ENCODE measurements around the gene RAI14. TPM values are rescaled to one million over a fixed set of nuclear protein-coding genes. Genes with fewer than 3 reads are reported as not detected.
A peak's percentile ranks its signal among the peaks of the same experiment; 100 is the strongest.

Gene RAI14
- total RNA-seq: 7.1 TPM
- long read RNA-seq, partial matches to known transcripts: 1 of 4 reads
- long read RNA-seq, other reads (novel, unspliced or antisense): 2 of 4 reads

DNA sequence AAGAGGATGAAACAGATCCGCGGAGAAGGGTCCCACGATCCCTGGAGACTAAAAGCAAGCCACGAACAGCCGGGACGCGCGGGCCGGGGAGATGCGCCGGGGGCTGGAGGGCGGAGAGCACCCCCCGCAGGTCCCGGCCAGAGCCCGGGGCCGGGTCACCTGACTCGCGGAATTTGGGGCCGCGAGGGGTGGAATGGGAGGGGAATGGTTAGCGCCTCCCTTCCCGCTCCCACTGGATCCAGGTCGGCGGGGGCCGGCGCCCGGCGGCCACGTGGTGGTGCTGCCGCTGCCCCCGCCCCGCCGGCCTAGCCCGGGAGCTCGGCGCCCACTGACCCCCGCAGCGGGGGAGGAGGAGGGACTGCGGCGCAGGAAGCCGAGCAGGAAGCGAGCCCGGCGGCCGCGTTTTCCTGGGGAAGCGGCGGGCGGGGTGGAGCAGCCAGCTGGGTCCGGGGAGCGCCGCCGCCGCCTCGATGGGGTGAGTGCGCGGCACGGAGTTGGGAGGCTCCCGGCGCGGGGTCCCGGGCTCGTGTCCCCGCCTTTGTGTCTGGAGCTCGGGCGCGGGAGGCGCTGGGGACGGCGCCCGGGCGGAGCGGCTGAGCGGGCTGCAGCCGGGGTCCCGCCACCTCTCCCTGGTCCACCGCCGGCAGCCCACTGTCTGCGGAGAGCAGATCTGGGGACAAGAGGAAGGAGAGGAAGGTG is at the start of gene RAI14:
TSS of gene RAI14 (plus strand) at position 328 of the 699 bp plus-strand sequence. CDS start 30,592 bp downstream, outside the sequence.
- ATAC-seq (peak; percentile 96), DNase-seq (peak; percentile 85)
- intact Hi-C loops (cut with micrococcal nuclease): no loop called here

DNA sequence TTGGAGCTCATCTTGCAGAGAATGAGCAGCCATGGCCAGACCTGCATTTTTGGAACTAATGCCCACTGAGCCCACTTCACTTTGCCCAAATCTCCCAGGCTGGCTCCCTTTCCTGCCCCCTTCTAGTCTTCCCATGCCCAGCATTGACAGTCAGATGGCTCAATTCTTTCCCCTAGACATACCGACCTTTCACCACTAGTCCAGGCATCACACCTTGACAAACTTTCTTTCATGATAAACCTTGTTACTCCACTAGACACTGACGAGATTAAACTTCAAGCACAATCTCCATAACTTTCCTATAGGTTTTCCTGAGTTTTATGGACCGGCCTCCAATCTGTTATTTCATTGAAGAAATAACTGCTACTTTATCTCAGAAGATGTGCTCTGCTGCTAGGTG is 47.8 kb upstream of the RAI14 start:
- DNase-seq: no peak
- no peak for ATAC-seq
- intact Hi-C loops (cut with micrococcal nuclease): no loop called here

DNA sequence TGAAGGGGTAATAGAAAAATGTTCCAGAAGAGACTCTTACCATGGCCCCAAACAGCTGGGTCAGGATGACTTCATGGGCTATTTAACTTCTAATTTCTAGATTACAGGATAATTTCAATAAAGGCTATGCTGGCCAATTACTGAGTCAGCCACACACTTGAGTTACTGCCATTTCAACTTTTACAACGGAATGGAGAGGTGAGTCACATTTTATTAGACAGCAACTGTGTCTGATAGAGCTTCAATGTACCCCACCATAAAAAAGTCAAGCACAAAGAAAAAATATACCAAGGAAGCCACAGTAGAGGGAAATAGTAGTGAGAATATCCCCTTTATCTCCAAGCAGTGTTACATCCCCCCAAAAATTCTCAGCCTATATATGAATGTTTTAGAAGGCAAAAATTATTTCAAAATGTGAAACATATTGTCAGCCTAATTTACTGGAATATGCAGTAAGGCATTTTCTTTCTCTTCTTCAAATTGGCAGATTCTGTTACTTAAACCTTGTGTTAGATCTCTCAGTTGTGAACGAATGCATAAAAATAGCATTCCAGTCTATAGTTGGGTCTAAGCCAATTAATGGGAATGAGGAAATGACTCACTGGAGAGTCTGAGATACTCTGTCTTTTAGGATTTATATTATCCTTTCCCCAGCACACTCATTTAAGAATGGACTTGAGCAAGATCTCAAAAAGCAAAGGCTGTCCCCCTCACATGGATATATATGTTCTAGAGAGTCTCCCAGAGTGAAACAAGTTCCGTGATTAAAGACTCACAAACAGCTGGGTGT is 47.1 kb upstream of the RAI14 start:
- DNase-seq (no peak), ATAC-seq (peak; percentile 42)
- intact Hi-C loops (cut with micrococcal nuclease): no loop called here

DNA sequence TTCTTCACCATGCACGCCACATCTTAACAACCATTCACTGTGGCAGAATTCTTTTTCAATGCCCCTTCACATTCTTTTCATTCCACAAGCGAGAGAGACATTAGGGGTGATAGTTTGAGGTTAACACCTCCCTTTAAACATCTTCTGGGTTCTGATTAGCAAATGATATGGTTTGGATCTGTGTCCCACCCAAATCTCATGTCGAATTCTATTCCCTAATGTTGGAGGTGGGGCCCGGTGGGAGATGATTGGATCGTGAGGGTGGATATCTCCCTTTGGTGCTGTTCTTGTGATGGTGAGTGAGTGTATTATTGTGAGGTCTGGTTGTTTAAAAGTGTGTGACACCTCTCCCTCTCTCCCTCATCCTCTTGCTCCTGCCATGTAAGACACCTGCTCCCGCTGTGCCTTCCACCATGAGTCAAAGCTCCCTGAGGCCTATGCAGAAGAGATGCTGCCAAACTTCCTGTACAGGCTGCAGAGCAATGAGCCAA is 46.1 kb upstream of the RAI14 start:
- no peak for ATAC-seq
- intact Hi-C loops (cut with micrococcal nuclease): no loop called here

DNA sequence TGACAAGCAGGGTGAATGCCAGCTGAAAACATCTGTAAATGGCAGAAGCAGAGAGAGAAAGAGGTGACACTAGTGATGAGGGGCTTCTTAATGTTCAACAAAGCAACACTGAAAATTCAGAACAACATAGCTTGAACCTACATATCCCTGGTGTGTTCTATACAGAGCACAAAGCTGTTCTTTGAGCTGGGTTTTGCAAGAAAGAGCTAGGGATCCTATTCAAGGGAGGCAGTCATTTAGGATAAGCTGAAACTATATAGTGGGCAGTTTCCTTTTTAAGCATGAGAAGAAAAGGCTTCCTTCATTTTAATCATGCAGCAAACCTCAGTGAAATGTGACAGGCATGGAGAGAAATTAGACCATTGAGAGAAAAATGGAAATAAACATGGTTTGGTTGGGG is 45.6 kb upstream of the RAI14 start:
- intact Hi-C loops (cut with micrococcal nuclease): no loop called here
- ATAC-seq (no peak), DNase-seq (no peak)

More for the DNA sequence above, 46.1 kb upstream of the RAI14 start:
- no peak for DNase-seq

DNA sequence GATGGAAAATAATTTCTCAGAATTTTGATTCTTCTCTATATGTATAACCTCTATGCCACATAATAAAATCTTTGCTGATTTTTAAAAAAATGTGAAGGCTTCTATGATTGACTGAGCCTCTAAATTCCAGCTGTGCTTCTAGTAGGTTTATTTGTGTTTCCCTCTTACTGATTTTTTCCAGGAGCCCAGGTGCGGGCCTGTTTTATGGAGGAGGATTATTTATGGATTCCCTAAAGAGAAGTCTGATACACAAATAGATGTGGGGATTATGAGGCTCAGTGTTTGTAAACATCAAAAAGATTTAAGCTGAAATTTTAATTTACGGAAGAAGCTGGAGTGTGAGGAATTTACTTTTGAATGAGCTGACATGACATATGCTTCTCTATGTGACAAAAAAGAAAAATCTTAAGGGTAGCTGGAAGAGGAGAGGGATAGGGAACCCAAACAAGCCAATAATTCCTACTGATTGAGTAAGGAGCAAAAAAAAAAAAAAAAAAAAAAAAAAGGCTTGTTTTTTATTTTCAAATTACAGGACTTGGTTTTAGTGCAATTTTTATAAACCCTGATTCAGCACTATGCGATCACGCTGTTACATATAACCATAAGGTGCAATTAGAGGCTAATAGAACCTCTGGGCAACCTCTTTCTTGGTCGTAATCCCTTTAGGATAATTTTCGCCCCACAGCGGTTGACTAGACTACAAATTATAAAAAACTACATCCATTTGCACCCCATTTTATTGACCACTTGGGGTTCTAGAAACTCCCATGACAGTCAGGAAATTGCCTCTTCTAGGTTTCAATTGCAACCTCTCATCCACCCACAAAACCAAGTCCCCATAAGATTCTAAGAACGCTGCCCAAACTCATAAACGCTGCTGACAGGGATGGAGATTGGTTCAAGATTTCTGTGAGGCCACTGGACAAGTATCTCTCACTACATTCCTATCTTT is 44.4 kb upstream of the RAI14 start:
- no peak for DNase-seq
- no peak for ATAC-seq
- intact Hi-C loops (cut with micrococcal nuclease): no loop called here

DNA sequence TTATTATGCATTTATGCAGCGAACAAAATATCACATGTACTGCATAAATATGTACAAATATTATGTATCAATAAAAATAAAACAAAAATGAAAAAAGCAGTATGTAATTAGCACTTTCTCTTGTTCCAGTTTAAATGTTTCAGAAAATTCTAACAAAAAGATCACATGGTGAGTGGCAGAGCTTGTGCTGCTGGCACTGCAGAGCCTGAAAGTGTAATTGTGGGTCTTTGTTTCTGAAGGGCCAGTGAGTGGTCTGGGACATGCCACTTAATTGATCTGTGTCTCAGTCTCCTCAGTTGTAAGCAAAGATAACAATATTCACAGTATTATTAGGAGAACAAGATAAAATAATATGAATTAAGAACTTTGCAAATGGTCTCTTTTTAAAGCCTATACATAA is 39.5 kb upstream of the RAI14 start:
- intact Hi-C loops (cut with micrococcal nuclease): no loop called here
- ATAC-seq: no peak
- no peak for DNase-seq

DNA sequence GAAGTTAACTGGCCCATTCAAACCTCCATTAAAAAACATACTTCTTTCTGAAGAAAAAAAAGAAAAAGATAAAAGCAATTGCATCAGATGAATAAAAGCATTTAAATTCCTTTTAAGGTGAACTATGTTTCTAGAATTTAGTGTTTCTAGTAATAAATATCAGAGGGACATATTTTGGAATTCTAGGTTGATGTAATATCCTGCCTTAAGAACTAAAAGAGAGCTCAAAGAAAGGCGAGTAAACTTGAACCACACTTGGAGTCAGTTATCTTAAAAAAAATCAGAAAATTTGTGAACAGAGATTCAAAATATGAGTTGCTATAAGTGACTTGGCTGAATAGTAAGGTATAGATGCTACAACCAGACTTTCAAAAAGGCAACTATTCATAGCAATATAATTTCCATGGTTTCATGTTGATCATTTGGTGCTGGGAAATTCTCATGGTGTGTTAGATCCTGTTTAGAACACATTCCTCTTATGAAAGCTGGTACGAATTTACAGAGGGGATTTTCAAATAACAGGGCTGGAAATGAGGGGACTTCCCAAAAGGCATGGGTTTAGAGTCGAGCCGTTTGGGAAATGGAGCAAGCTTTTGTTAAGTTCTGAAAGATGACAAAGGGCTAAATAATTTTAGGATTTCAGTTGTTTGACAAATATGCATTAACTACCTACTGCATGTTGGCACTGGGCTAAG is 37.6 kb upstream of the RAI14 start:
- ATAC-seq (no peak), DNase-seq (no peak)
- intact Hi-C loops (cut with micrococcal nuclease): no loop called here

DNA sequence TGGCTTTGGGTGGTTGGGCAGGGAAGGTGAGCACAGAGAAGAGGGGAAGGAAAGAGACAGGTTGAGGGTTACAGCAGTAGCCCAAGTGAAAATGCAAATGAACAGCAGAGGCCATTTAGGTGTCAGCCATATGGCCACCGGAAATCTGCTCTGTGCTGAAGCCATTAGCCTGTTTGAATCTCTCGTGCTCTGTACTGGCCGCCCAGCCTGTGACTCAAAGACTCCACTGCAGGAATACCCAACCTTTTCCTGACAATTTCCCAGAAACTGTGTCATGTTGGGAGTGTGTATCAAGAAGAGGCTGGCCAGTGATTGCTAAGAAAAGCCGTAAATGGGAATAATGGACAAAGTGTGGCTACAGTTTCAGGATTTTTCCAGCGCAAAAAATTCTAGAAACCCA is 35.9 kb upstream of the RAI14 start:
- no peak for ATAC-seq
- no peak for DNase-seq
- intact Hi-C loops (cut with micrococcal nuclease): no loop called here

DNA sequence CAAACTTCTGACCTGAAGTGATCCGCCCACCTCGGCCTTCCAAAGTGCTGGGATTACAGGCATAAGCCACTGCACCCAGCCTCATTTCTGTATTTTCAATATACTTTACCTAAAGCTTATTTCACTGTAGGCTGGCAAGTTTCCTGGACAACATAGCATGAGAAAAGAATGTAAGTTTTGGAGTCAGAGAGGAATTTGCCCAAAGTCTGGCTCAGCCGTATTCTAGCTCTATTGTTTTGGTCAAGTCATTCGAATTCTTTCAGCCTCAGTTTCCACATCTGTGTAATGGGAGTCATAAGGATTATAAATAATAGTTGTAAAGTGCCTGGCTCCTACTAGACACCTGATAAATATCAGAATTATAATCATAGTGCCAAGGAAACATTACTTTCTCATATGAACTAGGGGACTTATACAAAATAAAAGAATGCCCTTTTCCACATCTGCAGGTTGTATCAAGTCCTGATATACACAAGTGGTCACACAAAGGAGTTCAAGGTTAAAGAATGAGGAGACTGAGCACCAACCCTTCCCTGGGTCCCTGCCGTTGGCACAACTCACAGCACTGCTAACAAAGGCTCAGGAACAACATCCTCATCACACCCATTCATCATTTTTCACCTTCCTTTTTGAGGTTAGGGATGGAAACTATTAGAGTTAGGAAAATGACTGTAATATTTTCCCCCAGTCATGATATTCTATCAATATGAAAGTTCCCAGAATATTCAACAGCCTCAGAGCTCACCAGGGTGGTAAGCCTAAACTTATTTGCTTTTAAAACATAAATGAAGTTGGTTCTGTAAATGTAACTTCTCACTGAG is 34.6 kb upstream of the RAI14 start:
- intact Hi-C loops (cut with micrococcal nuclease): no loop called here
- ATAC-seq: no peak
- DNase-seq: no peak

DNA sequence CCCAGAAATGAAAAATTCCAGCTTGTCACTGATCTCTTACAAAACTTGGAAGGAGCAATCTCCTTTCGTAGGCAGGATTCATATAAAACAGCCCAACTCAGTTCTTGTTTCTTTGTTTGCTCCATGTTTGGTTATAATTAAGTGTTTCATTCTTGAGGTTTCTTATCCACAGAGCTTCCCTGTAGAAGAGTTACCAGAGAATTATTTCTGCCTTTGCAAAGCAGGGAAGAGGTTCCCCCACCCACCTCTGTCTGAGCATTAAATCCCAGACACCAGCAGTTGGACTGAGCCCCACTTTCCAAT is 34.1 kb upstream of the RAI14 start:
- ATAC-seq (no peak), DNase-seq (no peak)
- intact Hi-C loops (cut with micrococcal nuclease): no loop called here

DNA sequence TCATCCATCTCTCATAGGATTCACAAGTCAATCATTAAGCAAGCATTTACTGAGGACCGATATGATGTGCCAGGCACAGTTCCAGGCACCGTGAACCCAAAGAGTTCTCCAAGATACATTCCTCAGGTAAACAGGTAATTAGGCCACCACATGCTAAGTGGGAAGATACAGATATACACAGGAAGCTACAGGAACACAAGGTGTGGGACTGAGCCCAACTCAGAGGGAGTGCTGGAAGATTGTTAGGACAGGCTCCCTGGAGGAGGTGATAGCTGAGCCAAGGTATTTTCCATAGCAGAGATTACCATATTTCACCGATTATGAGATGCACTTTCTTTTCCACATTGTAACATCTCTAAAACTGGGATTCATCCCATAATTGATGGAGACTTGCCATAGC is 31.4 kb upstream of the RAI14 start:
- no peak for DNase-seq
- intact Hi-C loops (cut with micrococcal nuclease): no loop called here
- ATAC-seq: no peak

DNA sequence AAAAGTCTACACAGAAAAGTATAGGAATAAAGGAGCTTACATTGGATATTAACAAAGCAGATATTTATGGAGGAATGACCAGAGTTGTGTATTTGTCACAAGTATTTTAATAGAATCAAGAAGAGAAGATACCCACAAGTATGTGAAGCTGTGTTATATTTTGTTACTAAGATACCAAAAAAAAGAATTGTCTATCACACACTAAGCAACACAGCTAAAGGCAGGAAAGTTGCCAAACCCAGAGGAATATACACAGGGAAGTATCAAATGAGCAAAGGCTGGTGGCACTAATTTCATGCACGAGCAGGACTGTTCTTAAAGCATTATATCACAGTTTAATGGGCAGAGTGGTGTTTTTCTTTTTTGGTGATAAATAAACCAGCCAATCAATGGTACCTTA is 30.9 kb upstream of the RAI14 start:
- ATAC-seq (no peak), DNase-seq (no peak)
- intact Hi-C loops (cut with micrococcal nuclease): no loop called here

DNA sequence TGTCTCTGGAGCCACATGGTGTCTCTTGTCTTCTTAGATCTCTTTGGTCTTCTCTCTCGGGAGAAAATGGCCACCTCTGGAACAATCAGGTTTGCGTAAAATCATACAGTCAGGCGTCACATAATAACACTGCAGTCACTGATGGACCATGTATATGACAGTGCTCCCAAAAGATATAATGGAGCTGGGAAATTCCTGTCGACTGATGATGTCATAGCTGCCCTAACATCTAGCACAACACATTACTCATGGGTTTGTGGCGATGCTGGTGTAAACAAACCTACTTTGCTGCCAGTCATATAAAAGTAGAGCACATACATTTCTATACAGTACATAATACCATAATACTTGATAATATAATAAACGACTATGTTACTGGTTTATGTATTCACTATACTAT is 30.1 kb upstream of the RAI14 start:
- intact Hi-C loops (cut with micrococcal nuclease): no loop called here
- ATAC-seq: no peak
- DNase-seq: no peak

DNA sequence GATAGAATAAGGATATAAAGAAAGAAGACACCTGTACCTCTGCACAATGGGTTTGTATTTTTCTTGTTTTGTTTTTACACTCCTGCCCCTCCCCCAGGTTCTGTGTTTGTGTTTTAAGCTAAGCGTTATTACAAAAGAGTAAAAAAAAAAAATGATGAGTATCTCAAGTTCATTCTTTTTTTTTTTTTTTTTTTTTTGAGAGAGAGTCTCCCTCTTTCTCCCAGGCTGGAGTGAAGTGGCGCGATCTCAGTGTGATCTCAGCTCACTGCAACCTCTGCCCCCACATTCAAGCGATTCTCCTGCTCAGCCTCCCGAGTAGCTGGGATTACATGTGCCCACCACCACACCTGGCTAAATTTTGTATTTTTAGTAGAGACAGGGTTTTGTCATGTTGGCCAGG is 29.4 kb upstream of the RAI14 start:
- no peak for DNase-seq
- intact Hi-C loops (cut with micrococcal nuclease): no loop called here
- ATAC-seq: no peak

DNA sequence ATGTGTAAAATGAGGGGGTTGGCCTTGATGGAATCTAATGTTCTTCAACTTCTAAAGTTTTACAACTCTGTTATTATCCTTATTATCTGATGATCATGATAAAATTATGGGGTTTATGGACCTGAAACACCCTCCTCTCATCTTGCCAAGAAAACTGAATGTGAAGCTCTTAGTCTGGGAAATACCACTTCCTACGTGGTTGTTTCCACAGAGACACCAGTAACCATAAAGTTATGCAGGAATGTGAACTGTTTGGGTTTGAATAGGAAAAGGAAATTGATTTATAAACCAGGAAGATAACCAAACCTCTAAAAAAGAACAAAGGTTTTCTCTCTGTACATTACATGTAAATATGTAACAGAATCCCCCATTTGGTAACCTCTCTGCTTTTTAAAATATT is 28.3 kb upstream of the RAI14 start:
- ATAC-seq: no peak
- intact Hi-C loops (cut with micrococcal nuclease): no loop called here
- no peak for DNase-seq

DNA sequence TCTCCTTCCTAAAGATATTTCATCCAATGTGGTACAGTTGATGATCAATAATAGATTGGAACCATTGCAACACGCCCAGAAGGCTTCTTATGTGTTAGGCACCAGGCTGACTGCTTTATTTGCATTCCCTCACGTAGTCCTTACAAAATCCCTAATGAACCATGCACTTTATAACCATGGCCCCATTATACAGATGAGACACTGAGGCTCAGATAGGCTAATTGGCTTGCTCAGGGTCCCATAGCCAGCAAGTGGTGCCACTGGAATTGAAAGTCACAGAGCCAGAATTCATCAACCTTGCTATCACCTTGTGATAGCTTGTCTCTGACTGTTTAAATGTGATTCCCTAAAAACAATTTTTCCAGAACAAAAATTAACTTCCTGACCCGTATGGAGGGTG is 27.8 kb upstream of the RAI14 start:
- DNase-seq (no peak), ATAC-seq (no peak)
- intact Hi-C loops (cut with micrococcal nuclease): no loop called here

DNA sequence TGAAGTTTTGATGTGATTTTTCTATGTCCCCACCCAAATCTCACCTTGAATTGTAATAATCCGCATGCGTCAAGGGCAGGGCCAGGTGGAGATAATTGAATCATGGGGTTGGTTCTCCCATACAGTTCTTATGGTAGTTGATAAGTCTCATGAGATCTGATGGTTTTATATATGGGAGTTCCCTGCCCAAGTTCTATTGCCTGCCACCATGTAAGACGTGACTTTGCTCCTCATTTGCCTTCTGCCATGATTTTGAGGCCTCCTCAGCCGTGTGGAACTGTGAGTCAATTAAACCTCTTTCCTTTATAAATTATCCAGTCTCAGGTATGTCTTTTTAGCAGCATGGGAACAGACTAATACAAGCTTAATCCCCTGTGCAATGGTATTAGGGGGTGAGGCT is 25.5 kb upstream of the RAI14 start:
- intact Hi-C loops (cut with micrococcal nuclease): no loop called here
- DNase-seq: no peak
- no peak for ATAC-seq
